Stimulated activated CD8-positive, alpha-beta memory T cell treated with anti-CD3 and anti-CD28 coated beads, Interleukin-4, amount 100 ng/mL, for 1 hour (primary cell): Measurements from ENCODE around the gene DUSP28.
"Not testable (repeated sequence)": the region's sequence is repeated elsewhere in the genome, so short reads cannot be mapped to it uniquely, and the experiment has no call there.

Source experiments
- DNase-seq, 2 donors: peaks; one replicate each; pipeline ENCODE4 v3.0.0-alpha.2; 2020; ENCODE audit warnings: low read depth in 2 of 2, low spot score in 1 of 2

DUSP28 gene

DNA sequence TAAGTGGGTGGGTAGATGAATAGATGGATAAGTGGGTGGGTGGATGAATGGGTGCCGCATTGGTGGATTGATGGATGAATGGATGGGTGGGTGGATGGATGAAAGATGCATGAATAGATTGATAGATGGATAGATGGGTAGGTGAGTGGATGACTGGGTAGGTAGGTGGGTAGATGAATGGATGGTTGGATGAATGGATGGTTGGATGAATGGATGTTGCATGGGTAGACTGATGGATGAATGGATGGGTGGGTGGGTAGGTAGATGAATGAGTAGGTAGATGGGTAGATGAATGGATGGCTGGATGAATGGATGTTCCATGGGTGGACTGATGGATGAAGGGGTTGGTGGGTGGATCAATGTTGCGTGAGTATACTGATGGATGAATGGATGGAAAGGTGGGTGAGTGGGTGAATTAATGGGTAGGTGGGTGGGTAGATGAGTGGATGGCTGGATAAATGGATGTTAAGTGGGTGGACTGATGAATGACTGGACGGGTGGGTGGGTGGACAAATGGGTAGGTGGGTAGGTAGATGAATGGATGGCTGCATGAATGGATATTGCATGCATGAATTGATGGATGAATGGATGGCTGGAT is 32.9 kb upstream of the DUSP28 start:
- DNase-seq = no peak

DNA sequence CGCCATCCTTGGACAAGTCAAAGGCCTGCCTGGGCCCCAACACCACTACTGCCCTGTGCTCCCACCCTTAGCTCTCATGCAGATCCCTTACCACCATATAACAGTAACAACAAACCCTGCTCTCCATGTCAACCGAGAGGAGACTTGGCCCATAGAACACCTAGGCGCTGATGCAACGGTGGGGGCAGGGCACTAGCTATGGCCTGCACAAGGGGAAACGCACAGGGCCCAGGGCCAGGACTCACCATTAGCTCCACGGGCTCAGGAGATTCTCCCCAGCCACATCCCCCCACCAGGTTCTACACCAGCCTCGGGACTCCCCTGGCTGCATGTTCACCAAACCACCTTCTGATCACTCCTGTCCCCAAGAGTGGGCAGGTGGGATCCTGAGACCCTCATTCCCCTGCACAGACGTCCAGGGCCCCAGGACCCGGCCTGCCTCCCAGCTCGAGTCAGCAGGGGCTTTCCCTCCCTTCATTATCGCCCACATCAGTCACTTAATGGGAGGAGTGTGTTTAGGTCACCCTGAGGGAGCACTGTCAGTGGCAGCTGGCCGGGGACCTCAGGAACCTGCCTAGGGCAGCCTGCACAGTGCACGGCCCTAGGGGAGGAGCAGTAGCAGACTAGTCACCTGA is 31.6 kb upstream of the DUSP28 start:
- DNase-seq = no peak

DNA sequence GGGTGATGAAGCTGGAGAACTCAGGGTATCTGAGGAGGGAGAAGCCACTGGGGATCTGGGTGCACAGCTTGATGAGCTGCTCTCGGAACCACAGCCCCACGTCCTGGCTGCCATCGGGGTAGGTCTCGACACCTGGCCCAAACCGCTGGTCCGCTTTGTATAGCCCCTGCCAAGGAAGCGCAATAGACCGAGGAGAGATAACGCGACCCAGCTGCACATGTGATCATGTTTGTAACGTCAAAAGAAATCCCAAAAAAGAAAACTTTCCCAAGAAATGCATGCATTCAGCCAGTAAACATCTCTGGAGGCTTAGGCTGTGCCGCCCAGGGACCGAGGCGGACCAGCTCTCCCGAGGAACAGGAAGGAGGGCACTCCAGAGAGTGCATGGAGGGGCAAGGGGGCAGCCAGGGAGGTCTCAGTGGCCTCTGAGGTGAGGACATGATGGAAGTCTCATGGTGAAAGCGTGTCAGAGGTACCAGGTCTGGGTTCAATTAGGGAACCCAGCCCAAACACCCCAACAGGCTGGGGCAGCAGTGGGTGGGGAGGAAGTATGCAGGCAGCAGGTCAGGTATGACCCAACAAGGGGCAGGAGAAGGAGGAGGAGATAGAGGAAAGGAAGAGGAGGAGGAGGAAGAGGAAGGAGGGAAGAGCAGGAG is 30.7 kb upstream of the DUSP28 start:
- DNase-seq = no peak

DNA sequence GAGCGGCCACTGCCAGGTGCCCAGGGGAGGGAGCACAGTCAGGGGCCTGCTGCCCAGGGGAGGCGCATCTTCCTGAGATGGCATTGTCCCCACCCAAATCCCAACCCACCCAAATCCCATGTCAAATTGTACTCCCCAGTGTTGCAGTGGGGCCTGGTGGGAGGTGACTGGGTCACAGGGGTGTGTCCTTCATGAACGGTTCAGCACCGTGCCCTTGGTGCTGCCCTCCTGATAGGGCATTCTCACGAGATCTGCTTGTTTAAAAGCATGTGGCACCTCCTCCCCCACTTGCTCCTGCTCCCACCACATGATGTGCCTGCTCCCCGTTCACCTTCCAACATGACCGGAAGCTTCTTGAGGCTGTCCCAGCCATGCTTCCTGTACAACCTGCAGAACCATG is 30.0 kb upstream of the DUSP28 start:
- DNase-seq = no peak

DNA sequence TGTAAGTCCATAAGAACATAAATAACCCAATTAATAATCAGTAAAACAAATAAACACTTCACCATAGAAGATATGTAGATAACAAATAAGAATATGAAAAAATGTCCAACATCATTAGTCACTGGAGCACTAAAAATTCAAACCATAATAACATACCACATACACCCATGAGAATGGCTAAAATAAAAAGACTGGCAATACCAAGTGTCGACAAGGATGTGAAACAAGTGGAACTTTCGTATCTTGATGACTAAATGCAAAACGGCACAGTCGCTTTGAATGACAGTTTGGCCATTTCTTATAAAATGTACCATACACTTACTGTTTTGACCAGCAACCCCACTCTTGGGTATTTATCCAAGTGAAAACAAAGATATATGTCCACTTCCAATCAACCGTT is 29.1 kb upstream of the DUSP28 start:
- no peak for DNase-seq

DNA sequence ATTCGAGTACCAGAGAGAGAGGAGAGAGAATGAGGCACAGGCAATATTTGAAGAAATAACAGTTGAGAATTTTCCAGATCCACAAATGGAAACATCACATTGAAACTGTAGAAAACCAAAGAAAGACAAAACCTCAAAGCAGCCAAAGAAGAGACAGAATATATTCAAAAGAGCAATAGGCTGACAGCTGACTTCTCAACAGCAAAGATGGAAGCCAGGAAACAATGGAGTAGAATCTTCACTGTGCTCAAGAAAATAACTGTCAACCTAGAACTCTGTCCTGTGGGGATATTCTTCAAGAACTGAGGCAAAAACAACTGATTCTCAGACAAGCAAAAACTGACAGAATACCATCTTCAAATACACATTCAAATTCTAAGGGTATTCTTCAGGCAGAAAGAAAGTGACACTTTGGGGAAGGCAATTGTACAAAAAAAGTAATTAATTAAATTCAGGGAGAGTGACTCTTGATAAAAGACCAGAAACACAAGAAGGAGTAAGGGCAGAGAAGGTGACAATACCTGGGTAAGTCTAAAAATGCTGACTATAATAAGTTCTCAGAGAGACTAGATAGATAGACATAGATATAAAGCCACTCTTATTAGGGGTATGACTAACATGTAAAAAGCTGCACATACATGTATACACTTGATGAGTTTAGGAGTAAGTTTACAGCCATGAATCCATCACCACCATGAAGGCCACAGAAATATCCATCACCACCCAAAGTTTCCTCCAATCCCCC is 28.0 kb upstream of the DUSP28 start:
- DNase-seq = no peak

DNA sequence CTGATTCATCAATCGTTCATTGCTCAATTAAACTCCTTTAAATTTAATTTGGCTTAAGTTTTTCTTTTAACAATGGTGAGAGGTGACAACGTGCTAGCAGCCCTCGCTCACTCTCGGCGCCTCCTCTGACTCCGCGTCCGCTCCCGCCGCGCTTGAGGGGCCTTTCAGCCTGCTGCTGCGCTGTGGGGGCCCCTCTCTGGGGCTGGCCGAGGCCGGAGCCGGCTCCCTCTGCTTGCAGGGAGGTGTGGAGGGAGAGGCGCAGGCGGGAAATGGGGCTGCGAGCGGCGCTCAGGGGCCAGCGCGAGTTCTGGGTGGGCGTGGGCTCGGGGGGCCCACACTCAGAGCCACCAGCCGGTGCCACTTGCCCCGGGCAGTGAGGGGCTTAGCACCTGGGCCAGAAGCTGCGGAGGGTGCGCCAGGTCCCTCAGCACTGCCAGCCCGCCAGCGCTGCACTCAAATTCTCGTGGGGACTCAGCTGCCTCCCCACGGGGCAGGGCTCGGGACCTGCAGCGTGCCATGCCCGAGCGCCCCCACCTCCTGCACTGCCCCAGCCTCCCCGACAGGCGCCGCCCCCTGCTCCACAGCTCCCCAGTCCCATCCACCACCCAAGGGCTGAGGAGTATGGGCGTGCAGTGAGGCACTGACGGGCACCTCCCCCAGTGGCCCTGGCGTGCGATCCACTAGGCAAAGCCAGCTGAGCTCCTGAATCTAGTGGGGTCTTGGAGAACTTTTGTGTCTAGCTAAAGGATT is 22.0 kb upstream of the DUSP28 start:
- DNase-seq = no peak

DNA sequence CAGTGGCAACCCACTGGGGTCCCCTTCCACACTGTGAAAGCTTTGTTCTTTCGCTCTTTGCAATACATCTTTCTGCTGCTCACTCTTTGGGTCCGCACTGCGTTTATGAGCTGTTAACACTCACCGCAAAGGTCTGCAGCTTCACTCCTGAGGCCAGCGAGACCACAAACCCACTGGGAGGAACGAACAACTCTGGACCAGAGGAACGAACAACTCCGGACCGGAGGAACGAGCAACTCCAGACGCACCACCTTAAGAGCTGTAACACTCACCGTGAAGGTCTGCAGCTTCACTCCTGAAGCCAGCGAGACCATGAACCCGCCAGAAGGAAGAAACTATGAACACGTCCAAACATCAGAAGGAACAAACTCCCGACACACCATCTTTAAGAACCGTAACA is 21.1 kb upstream of the DUSP28 start:
- not testable (repeated sequence) for DNase-seq

DNA sequence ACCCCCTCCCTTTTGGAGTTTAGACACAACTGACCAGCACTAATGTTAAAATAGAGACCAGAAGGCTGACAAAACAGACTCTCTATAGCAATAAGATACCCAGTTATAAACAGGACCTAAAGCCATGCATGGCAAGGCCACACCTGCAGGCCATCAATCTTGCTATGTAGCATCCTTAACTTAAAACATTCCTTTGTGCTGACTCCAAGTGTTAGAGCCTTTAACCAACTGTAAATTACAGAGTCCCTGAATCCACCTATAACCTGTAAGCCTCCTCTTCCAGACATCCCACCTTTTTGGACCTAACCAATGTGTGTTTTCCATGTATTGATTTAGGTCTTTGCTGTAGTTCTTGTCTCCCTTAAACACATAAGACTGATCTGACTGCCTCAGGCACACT is 20.3 kb upstream of the DUSP28 start:
- no peak for DNase-seq

DNA sequence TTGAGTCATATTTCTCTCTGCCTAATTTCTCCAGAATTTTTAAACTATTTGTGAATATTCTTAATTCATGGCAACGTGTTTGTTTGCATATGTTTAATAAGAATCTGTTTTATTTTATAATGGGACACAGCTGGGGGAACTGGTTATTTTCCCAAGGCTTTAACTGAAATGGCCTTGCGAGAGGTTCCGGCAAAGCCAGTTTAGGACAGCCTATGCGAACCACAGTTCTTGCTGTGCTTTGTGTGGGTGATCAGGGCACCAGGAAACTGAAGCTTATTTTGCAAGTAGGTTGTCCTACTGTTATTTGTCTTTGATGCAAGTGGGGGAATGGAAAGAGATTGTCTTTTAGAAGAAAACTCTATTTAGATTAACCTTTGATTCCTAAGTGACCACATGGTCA is 8.9 kb upstream of the DUSP28 start:
- no peak for DNase-seq

DNA sequence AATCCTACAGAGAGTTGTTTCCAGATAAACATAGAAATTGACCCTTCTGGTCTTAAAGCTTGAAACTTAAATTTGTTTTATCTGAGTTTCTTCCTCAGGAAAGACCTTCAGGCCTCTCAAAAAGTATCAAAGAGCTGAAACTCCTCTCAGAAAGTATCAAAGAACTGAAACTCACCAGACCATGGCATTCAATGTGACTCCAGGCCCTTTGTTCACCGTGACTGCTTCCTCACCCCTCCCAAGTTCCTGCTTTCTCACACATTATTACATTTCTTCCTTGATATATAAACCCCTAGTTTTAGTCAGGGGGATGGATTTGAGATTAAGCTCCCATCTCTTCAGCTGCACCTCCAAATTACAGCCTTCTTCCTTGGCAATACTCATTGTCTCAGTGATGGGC is 8.3 kb upstream of the DUSP28 start:
- no peak for DNase-seq

DNA sequence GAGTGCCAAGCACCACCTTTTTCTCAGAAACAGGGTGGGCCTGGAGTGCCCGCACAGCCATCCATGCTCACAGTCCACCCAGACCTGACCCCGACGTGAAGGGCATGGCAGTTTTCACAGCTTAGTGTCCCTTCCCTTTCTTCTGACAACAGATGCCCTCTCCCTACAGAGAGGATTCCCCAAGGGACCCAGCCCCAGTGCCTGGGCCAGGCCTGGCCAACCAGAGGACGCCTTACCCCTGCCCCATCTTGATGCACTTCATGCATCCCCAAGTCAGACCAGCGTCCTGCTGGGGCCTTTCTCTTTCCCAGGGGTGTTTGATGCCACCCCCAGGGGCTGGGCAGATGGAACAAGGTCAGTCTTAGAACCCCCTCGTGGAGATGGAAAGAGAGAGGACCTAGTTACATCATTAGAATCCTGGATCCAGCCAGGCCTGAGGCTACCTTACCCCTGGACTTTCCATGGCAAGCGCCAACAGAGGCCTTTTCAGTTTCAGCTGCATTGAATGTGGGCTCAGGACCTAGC is 6.1 kb upstream of the DUSP28 start:
- no peak for DNase-seq

DNA sequence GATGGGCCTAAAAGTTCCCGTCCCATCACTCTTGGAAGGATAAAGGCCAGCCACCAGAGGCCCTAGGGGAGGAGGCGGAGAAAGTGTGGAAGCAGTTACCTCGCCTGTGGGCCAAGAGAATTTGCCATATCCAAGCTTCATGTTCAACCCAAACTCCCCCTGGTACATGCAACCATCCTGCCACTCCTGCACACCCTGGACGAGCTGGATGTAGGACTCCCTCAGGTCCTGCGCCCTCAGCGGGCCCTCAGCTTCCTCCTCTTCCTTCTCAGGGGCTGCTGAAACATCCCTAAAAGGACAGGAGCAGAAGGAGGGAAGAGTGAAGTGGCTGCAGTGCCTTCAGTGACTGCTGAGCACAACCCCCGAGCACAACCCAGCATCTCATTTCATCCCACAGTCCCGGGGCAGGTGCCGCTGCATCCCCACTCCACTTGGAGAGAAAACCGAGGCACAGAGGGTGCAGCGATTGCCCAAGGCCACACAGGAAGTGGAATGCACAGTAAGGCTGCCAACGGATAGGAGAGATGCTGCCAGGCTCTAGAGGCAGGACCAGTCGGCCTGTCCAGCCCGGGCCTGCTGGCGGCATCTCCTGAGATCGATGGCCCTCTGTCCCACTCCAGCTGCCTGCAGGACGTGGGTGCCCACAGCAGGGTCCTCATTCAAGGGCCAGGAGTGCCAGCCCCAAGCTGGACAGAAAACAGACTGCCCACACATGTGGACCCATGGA is 5.2 kb upstream of the DUSP28 start:
- DNase-seq = no peak

DNA sequence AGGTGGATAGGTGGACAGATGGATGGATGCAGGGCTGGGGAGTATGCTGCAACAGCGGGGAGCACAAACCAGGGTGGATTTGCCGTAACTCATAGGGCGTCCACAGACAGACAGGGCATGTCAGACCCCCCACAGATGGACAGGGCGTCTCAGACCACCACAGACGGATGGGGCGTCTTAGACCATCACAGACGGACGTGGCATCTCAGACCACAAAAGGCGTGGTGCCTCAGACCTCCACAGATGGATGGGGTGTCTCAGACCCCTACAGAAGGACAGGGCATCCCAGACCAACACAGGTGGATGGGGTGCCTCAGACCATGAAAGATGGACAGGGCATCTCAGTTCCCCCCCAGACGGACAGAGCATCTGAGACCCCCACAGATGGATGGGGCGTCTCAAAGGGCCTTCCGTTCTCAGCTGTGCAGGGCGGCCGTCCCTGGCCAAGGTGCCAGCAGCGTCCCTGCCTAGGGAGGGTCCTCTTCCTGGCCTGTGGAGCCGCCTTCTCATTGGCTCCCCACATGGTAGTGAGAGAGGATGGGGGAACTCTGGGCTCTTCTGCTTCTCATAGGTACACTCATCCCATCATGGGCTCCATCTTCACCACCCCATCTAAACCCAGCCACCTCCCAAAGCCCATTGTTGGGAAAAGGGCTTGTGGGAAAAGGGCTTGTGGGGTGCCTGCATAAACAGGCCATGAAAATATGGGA is 4.5 kb upstream of the DUSP28 start:
- no peak for DNase-seq

DNA sequence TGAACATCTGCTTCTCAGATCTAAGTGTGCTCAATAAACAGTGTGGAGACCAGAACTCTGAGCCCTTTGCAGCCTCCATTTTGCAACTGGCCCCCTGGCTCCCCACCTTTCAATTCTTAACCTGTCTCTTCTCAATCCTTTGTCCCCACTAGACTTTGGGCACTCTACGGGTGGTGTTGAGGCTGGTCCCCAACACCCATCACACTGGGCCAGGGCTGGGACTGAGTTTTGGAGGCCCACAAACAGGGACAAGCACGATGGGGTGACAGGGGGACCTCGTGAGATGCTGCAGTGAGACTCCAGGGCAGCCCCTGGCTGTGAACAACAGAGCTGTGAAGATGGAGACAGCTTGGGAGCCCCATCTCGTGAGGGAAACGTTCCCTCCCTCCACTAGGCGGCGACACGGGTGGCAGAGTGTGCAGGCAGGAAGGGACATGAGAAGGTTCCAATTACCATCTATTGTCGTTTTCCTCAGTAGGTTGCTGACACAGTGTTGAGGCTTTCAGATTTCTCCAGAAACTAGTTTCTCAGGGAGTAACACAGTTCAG is 3.5 kb upstream of the DUSP28 start:
- DNase-seq = no peak

DNA sequence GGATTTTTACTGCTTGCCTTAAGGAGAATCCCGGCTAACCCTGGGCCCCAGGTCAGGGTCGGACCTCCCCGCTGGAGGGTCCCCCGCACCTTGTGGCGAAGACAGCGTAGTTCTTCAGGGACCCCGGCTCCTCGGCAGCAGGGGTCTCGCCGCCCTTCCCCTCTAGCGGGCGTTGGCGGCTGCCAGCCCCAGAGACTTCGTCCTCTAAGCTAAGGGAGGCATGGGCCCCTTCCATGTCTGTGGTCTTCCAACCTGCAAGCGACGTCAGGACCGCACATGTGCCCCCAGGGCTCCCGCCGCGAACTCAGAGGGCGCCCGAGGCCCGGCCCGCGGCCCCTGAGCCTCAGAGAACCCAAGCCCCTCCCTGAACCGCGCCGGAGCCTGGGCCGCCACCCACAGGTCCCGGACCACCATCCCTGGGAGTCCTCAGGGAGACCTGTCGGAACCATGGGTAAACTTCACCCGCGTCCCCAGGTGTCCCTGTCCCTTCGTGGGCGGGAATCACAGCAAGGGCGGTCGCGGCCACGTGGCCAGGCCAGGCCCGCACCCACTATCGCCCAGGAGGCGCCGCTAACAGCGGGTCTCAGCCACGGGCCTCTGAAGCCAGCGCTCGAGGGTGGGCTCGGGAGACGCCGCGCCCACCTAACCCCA is 2.9 kb upstream of the DUSP28 start:
- no peak for DNase-seq

DNA sequence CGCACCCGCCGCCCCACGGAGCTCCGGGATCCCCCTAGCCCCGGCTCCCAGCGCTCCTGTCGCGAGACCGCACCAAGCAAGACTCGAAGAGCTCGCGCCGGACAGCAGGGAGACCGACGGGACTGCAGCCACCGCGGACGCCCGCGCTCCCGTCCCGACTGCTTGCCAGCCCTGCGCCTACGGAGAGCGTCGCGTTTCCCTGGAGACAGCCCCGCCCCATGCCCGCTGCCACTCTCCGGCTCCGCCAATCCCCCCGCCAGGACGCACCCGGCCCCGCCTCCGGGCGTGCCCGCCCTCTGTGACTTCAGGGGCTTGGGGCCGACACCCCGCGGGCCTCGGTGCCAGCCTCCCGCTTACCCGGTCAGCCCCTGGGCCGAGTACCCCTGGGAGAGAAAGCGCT is 2.3 kb upstream of the DUSP28 start, which contains the start of gene ANKMY1:
ANKMY1 (minus strand) TSS at position 181 of the 400 bp plus-strand sequence. CDS start 653 bp downstream, outside the sequence.
- no peak for DNase-seq

DNA sequence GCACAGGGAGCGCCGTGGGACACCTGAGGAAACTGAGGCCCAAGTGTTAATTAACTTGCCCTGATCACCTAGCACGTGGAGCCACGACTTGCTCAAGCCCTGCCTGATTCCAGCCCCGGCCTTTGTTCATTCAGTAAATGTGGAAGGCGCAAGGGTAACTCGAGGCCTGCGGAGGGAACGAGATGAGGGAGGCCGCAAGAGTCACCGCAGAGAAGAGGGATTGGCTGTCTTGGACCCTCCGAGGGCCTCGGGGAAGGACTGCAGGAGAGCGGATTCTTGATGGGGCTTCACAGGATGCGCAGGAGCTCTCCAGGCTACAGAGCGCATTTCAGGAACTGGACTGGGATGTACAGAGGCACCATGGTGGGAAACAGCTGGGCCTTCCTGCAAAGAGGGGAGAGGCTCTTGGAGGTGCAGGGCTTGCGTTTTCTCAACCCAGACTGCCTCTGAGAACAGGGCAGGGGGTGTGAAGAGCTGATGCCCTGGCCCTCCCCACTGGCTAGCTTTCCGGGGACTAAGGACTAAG is 1.9 kb upstream of the DUSP28 start:
- DNase-seq = no peak

DNA sequence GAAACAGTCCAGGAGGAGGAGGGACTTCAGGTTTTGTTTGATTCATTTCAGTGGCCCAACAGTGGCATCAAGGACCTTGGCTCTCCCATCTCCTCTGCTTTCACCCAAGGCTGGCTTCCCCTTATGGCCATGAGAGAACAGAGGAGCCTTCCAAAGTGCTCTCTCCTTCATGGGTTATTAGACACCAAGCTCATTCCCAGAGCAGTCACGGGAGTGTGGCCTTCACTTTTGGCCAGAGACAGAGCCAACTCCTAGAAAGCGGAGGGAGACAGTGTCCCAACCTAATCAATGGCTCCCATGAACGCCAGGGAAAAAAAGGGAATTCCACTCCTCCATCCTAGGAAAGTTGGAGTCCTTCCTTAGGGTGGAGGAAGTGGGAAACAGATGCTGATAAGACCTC is 871 bp upstream of the DUSP28 start:
- no peak for DNase-seq
